Thyroid gland (tissue), 4 donors: ENCODE results near the gene MGAT1. TPM values are rescaled to one million over a fixed set of nuclear protein-coding genes. Genes with fewer than 3 reads are reported as not detected.
A peak's percentile ranks its signal among the peaks of the same experiment; 100 is the strongest.
"Not testable (repeated sequence)": the region's sequence is repeated elsewhere in the genome, so short reads cannot be mapped to it uniquely, and the experiment has no call there.

Experiments
- DNase-seq, 2 donors: peaks; one replicate each; pipeline ENCODE4 v3.0.0-alpha.2; 2019
- H3K27ac ChIP-seq, 3 donors: fragments of 200-600 bp; sonication (generic); 1 replicate in 2 of 3; 2 replicates in 1 of 3; pipeline ENCODE4 v1.5.1; 2016 to 2019; ENCODE audit warnings: mild to moderate bottlenecking in 1 of 3, moderate library complexity in 1 of 3
- H3K27me3 ChIP-seq: fragments of 200-600 bp; sonication (generic); one replicate; pipeline ENCODE4 v1.5.1; 2019
- H3K36me3 ChIP-seq, 2 donors: fragments of 200-600 bp; sonication (generic); one replicate each; pipeline ENCODE4 v1.5.1; 2016 to 2019
- H3K4me1 ChIP-seq, 2 donors: fragments of 200-600 bp; sonication (generic); one replicate each; pipeline ENCODE4 v1.5.1; 2017 to 2019
- H3K4me3 ChIP-seq, 3 donors: fragments of 200-600 bp; sonication (generic); replicated peaks in 1 of 3; 1 replicate in 2 of 3; 2 replicates in 1 of 3; pipeline ENCODE4 v1.5.1; 2016; ENCODE audit warnings: mild to moderate bottlenecking in 1 of 3
- H3K9me3 ChIP-seq: fragments of 200-600 bp; sonication (generic); one replicate; pipeline ENCODE4 v1.5.1; 2017
- CTCF ChIP-seq, 6 experiments: fragments of 200-600 bp in 3 of 6; fragments of 450-650 bp in 3 of 6; sonication (generic) in 3 of 6; IDR thresholded peaks; one replicate each; pipeline ENCODE4 v1.5.1; 2016 to 2019; ENCODE audit warnings: antibody characterized with exemption in 6 of 6, mild to moderate bottlenecking in 2 of 6, inconsistent platforms in 1 of 6, moderate library complexity in 1 of 6
- POLR2A ChIP-seq, 2 donors: fragments of 450-650 bp; IDR thresholded peaks; one replicate each; pipeline ENCODE4 v1.6.1; 2017; ENCODE audit warnings: antibody characterized with exemption in 2 of 2, mild to moderate bottlenecking in 2 of 2, moderate library complexity in 1 of 2
- WGBS, 2 donors: methylation state at CpG; one replicate each; pipeline ENCODE4 v1.1.5; 2017; 5-methylcytosine and 5-hydroxymethylcytosine counted together
- intact Hi-C: fragments of 100-400 bp; cut with DNase I; formaldehyde crosslinking; loops from one replicate; pipeline ENCODE4 v1.15.1; 2023
- total RNA-seq, 4 donors: library from RNA; depleted of rRNA; stranded (reverse); fragments of >200 nt; gene quantifications; one replicate each; pipeline ENCODE4 v1.2.3, GENCODE V29; 2016

Gene MGAT1
- total RNA-seq, 4 donors from 2014 or later, result 155 to 283 (median 200) TPM

GRCh38 chr5:180784497-180785097 lies 18.0 kb downstream of the MGAT1 start:
- H3K36me3 ChIP-seq, result peaks cover 3 to 9% of the 10 kb centered on the region in 2 donors
- peaks cover 17 to 33% of the 10 kb centered on the region in 2 donors for H3K4me1 ChIP-seq
- intact Hi-C loops, result loop anchor here (10.0 kb wide), 1 partner anchor 50 kb away; no protein-coding TSS in a partner anchor
- peak overlapping the region; percentile 75 to 83 (median 79) for H3K27ac ChIP-seq
- no peaks in the 10 kb centered on the region for H3K27me3 ChIP-seq
- DNase-seq, result peak; percentile 87 to 92
- no peak overlapping the region for H3K4me3 ChIP-seq
- no peaks in the 10 kb centered on the region for H3K9me3 ChIP-seq
- WGBS, 2 donors, result 35 to 36% methylated on average over 13 of the region's 13 CpGs
- TF ChIP-seq CTCF (IDR thresholded peaks at IDR 0.05) (peak; percentile 32 to 84 (median 80)), POLR2A (IDR thresholded peaks at IDR 0.05) (no peak)

DNA sequence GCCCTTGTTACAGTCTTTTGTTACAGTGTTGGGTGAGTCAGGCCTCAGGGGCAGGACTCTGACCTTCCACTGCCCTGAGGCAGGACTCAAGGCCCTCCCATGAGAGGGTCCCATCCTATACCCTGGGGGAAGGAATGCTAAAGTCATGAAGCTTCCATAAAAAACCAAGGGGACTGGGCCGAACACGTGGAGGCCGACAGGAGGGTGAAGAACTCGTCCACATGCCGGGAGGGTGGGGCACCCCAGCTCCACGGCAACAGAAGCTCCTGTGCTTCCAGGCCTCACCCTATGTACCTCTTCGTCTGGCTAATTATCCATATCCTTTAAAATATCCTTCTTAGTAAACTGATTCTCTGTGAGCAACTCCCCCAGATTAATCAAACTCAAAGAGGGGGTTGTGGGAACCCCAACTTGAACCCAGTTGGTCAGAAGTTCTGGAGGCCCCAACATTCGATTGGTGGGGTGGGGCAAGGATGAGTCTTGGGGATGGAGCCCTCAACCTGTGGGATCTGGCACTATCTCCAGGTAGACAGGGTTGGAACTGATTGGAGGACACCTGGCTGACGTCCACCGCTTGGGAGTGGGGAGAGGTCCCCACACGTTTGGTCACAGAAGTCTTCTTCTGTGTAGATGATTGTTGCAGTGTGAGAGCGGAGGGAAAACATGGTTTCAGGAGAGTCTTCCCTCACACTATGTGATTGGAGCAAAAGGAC lies 19.1 kb downstream of the MGAT1 start:
- intact Hi-C loops, result loop anchor here (10.0 kb wide), 1 partner anchor 51 kb away; no protein-coding TSS in a partner anchor
- WGBS, 2 donors, result 81 to 88% methylated on average over 12 of the region's 12 CpGs
- Histone ChIP-seq H3K4me3 (no peak overlapping the region), H3K27ac (no peak overlapping the region), H3K27me3 (no peaks in the 10 kb centered on the region), H3K4me1 (peaks cover 17 to 33% of the 10 kb centered on the region in 2 donors), H3K36me3 (no peaks in the 10 kb centered on the region), H3K9me3 (no peaks in the 10 kb centered on the region)
- no peak for TF ChIP-seq POLR2A (IDR thresholded peaks at IDR 0.05)
- no peak for TF ChIP-seq CTCF (IDR thresholded peaks at IDR 0.05)
- DNase-seq, result no peak

DNA sequence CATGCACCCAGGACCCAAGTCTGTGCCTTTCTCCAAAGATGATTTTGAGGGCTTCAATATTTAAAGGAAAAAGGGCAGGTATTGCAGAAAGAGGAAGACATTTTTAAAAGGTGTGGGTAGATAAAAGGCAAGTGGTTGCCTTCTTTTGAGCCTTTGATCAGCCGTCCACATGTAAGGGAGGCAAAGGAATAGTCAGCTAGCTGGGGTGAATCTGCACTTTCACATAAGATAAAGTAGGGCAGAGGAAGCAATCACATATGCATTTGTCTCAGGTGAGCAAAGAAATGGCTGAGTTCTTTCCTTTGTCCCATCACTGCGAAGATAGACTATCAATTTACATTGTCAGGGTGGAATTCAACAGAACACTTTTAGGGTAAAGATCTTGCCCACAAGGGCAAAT lies 19.9 kb downstream of the MGAT1 start:
- Histone ChIP-seq H3K4me1 (peaks cover 17 to 31% of the 10 kb centered on the region in 2 donors), H3K36me3 (no peaks in the 10 kb centered on the region), H3K4me3 (no peak overlapping the region), H3K9me3 (no peaks in the 10 kb centered on the region), H3K27me3 (no peaks in the 10 kb centered on the region), H3K27ac (no peak overlapping the region)
- intact Hi-C loops, result loop anchor here (10.0 kb wide), 1 partner anchor 52 kb away; no protein-coding TSS in a partner anchor
- TF ChIP-seq POLR2A (IDR thresholded peaks at IDR 0.05) (no peak), CTCF (IDR thresholded peaks at IDR 0.05) (no peak)
- 90 to 95% methylated on average over 2 of the region's 2 CpGs for WGBS, 2 donors
- DNase-seq, result no peak

GRCh38 chr5:180781900-180782326 lies 20.7 kb downstream of the MGAT1 start:
- not testable (repeated sequence) for H3K4me3 ChIP-seq, H3K27ac ChIP-seq, DNase-seq, H3K9me3 ChIP-seq, H3K36me3 ChIP-seq, H3K27me3 ChIP-seq
- intact Hi-C loops, result loop anchor here (10.0 kb wide), 1 partner anchor 53 kb away; no protein-coding TSS in a partner anchor
- WGBS, 2 donors, result 83 to 92% methylated on average over 14 of the region's 14 CpGs
- H3K4me1 ChIP-seq, result peaks cover 17 to 23% of the 10 kb centered on the region in 2 donors

DNA sequence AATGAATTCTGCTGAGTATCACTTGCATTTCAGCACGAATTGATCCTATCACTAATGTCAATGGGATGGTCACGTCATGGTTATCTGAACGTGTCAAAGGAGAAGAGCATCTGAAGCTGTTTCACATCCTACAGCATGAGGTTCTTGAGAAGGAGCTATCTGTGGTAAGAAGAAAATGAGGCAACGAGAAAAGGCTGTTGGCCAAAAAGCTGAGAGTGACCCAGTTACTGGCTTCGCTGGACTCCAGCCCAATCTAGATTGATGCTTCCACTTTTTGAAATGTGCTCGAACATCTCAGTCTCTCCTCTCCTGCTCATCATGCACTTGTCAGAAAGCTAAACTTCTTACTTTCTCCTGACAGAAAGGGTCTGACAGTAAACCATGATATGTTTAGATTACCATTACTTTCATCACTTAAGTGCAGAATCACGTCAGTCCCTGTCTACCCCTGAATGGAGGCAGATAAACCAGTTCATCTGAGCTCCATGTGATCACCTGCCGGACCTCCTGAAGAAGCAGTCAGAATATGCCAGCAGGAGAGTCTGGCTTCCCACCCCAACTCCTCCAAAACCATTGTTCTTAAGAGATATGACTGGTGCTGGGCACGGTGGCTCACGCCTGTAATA lies 22.5 kb downstream of the MGAT1 start:
- TF ChIP-seq CTCF (IDR thresholded peaks at IDR 0.05), result no peak
- TF ChIP-seq POLR2A (IDR thresholded peaks at IDR 0.05), result no peak
- WGBS, 2 donors, result 83 to 86% methylated on average over 10 of the region's 10 CpGs
- Histone ChIP-seq H3K4me1 (peaks cover 1 to 5% of the 10 kb centered on the region in 2 donors), H3K27me3 (no peaks in the 10 kb centered on the region), H3K36me3 (no peaks in the 10 kb centered on the region), H3K9me3 (no peaks in the 10 kb centered on the region), H3K27ac (no peak overlapping the region), H3K4me3 (no peak overlapping the region)
- no peak for DNase-seq
- intact Hi-C loops, result loop anchor here (10.0 kb wide), 1 partner anchor 55 kb away; no protein-coding TSS in a partner anchor
